ENCODE data around the gene GLYAT.
"Not testable (repeated sequence)": the region's sequence is repeated elsewhere in the genome, so short reads cannot be mapped to it uniquely, and the experiment has no call there.

GLYAT gene

GRCh38 chr11:58742981-58743880 lies 11.5 kb upstream of the GLYAT start:
- no peak for DNase-seq

GRCh38 chr11:58742140-58742539 lies 10.4 kb upstream of the GLYAT start:
- no peak for DNase-seq

- DNase-seq, result no peak
Observed at GRCh38 chr11:58741127-58741526, 9.4 kb upstream of the GLYAT start.

- DNase-seq, result no peak
Observed at GRCh38 chr11:58740447-58740846, 8.7 kb upstream of the GLYAT start.

GRCh38 chr11:58739725-58740430 lies 8.1 kb upstream of the GLYAT start:
- DNase-seq, result no peak

GRCh38 chr11:58734681-58735490 lies 3.1 kb upstream of the GLYAT start:
- no peak for DNase-seq

GRCh38 chr11:58730507-58731089 lies 1.1 kb downstream of the GLYAT start:
- no peak for DNase-seq

- DNase-seq, result no peak
Observed at GRCh38 chr11:58727415-58727797, 4.3 kb downstream of the GLYAT start.

GRCh38 chr11:58726737-58727414 lies 4.9 kb downstream of the GLYAT start:
- DNase-seq, result no peak

- no peak for DNase-seq
Observed at GRCh38 chr11:58719406-58720117, 12.2 kb downstream of the GLYAT start.

GRCh38 chr11:58712531-58712930 lies 19.2 kb downstream of the GLYAT start:
- no peak for DNase-seq

GRCh38 chr11:58711832-58712231 lies 19.9 kb downstream of the GLYAT start:
- DNase-seq, result no peak

- DNase-seq, result no peak
Observed at GRCh38 chr11:58707767-58708166, 24.0 kb downstream of the GLYAT start.

- not testable (repeated sequence) for DNase-seq
Observed at GRCh38 chr11:58696825-58697224, 34.9 kb downstream of the GLYAT start.

GRCh38 chr11:58693026-58693425 lies 38.7 kb downstream of the GLYAT start:
- DNase-seq, result no peak

GRCh38 chr11:58691675-58692074 lies 40.1 kb downstream of the GLYAT start:
- DNase-seq, result no peak

- DNase-seq, result no peak
Observed at GRCh38 chr11:58688789-58689503, 42.8 kb downstream of the GLYAT start.

GRCh38 chr11:58685973-58686722 lies 45.6 kb downstream of the GLYAT start:
- no peak for DNase-seq

- DNase-seq, result not testable (repeated sequence)
Observed at GRCh38 chr11:58682660-58683059, 49.1 kb downstream of the GLYAT start.

- not testable (repeated sequence) for DNase-seq
Observed at GRCh38 chr11:58677536-58677935, 54.2 kb downstream of the GLYAT start.
